Duodenal mucosa (tissue), 2 donors: ENCODE measurements around the gene GIGYF1.
A peak's percentile ranks its signal among the peaks of the same experiment; 100 is the strongest.
"Not testable (repeated sequence)": the region's sequence is repeated elsewhere in the genome, so short reads cannot be mapped to it uniquely, and the experiment has no call there.

Experiments used
- H3K27ac ChIP-seq: one replicate; pipeline ENCODE4 v1.7.0; 2013; ENCODE audit warnings: low read depth, low read length
- H3K27me3 ChIP-seq, 2 donors: one replicate each; pipeline ENCODE4 v1.7.0; 2013; ENCODE audit warnings: low read length in 2 of 2, control low read depth in 1 of 2; ENCODE audit not compliant: insufficient read depth in 2 of 2, control insufficient read depth in 1 of 2
- H3K36me3 ChIP-seq, 2 donors: one replicate each; pipeline ENCODE4 v1.7.0; 2013; ENCODE audit warnings: low read length in 2 of 2, control low read depth in 1 of 2; ENCODE audit not compliant: insufficient read depth in 2 of 2, control insufficient read depth in 1 of 2
- H3K4me1 ChIP-seq, 2 donors: one replicate each; pipeline ENCODE4 v1.7.0; 2013; ENCODE audit warnings: low read length in 2 of 2, control low read depth in 1 of 2; ENCODE audit not compliant: insufficient read depth in 2 of 2, control insufficient read depth in 1 of 2
- H3K4me3 ChIP-seq, 2 donors: one replicate each; pipeline ENCODE4 v1.7.0; 2013; ENCODE audit warnings: low read length in 2 of 2, low read depth in 1 of 2
- H3K9ac ChIP-seq, 2 donors: one replicate each; pipeline ENCODE4 v1.7.0; 2013; ENCODE audit warnings: low read length in 2 of 2, low read depth in 1 of 2
- H3K9me3 ChIP-seq, 2 donors: one replicate each; pipeline ENCODE4 v1.7.0; 2013; ENCODE audit warnings: low read length in 2 of 2, control low read depth in 1 of 2; ENCODE audit not compliant: control insufficient read depth in 1 of 2

GIGYF1 gene

GRCh38 chr7:100673302-100673941 lies 20.6 kb downstream of the GIGYF1 start, which contains the start of gene GNB2:
TSS of gene GNB2 (plus strand) at chr7:100673740. CDS start at chr7:100676266, 2,526 bp downstream.
- Histone ChIP-seq H3K9me3 (no peaks in the 10 kb centered on the region), H3K4me3 (peak within 1 kb of the TSS; percentile 85 to 91), H3K4me1 (peaks cover 5 to 10% of the 10 kb centered on the region in 2 donors), H3K27ac (peak within 1 kb of the TSS; percentile 98), H3K36me3 (peaks cover 12 to 21% of the 10 kb centered on the region in 2 donors), H3K9ac (peak within 1 kb of the TSS; percentile 80 to 91), H3K27me3 (no peaks in the 10 kb centered on the region)

GRCh38 chr7:100671353-100672327 lies 22.4 kb downstream of the GIGYF1 start:
- Histone ChIP-seq H3K27ac (no peak overlapping the region), H3K4me1 (peaks cover 4 to 5% of the 10 kb centered on the region in 2 donors), H3K9ac (no peak overlapping the region), H3K27me3 (no peaks in the 10 kb centered on the region), H3K4me3 (no peak overlapping the region), H3K9me3 (no peaks in the 10 kb centered on the region), H3K36me3 (peaks cover 0 to 4% of the 10 kb centered on the region in 2 donors)

- no peaks in the 10 kb centered on the region for H3K27me3 ChIP-seq
- H3K4me3 ChIP-seq = no peak overlapping the region
- no peak overlapping the region for H3K9ac ChIP-seq
- H3K36me3 ChIP-seq = no peaks in the 10 kb centered on the region
- no peak overlapping the region for H3K27ac ChIP-seq
- no peaks in the 10 kb centered on the region for H3K9me3 ChIP-seq
- H3K4me1 ChIP-seq = no peaks in the 10 kb centered on the region
Observed at GRCh38 chr7:100670074-100670473, 24.0 kb downstream of the GIGYF1 start.

GRCh38 chr7:100669106-100669505 lies 24.9 kb downstream of the GIGYF1 start:
- H3K36me3 ChIP-seq, H3K9ac ChIP-seq, H3K27ac ChIP-seq, H3K4me1 ChIP-seq, H3K9me3 ChIP-seq, H3K4me3 ChIP-seq, H3K27me3 ChIP-seq: not testable (repeated sequence)

- no peaks in the 10 kb centered on the region for H3K36me3 ChIP-seq
- H3K4me1 ChIP-seq = no peaks in the 10 kb centered on the region
- H3K9me3 ChIP-seq = no peaks in the 10 kb centered on the region
- H3K27ac ChIP-seq = no peak overlapping the region
- H3K4me3 ChIP-seq = no peak overlapping the region
- H3K27me3 ChIP-seq = no peaks in the 10 kb centered on the region
- no peak overlapping the region for H3K9ac ChIP-seq
Observed at GRCh38 chr7:100668069-100668449, 26.0 kb downstream of the GIGYF1 start.

- no peak overlapping the region for H3K9ac ChIP-seq
- H3K27ac ChIP-seq = no peak overlapping the region
- no peaks in the 10 kb centered on the region for H3K27me3 ChIP-seq
- no peaks in the 10 kb centered on the region for H3K4me1 ChIP-seq
- H3K9me3 ChIP-seq = no peaks in the 10 kb centered on the region
- no peaks in the 10 kb centered on the region for H3K36me3 ChIP-seq
- H3K4me3 ChIP-seq = no peak overlapping the region
Observed at GRCh38 chr7:100667331-100668068, 26.6 kb downstream of the GIGYF1 start.

- no peaks in the 10 kb centered on the region for H3K27me3 ChIP-seq
- H3K4me1 ChIP-seq = no peaks in the 10 kb centered on the region
- no peak overlapping the region for H3K9ac ChIP-seq
- H3K9me3 ChIP-seq = no peaks in the 10 kb centered on the region
- H3K27ac ChIP-seq = no peak overlapping the region
- no peaks in the 10 kb centered on the region for H3K36me3 ChIP-seq
- H3K4me3 ChIP-seq = no peak overlapping the region
Observed at GRCh38 chr7:100665168-100665726, 28.8 kb downstream of the GIGYF1 start.

- H3K4me1 ChIP-seq, H3K27ac ChIP-seq, H3K36me3 ChIP-seq, H3K9me3 ChIP-seq, H3K4me3 ChIP-seq, H3K27me3 ChIP-seq, H3K9ac ChIP-seq: not testable (repeated sequence)
Observed at GRCh38 chr7:100662194-100662776, 31.8 kb downstream of the GIGYF1 start.

- no peak within 1 kb of the TSS for H3K27ac ChIP-seq
- H3K4me1 ChIP-seq = no peaks in the 10 kb centered on the region
- H3K36me3 ChIP-seq = no peaks in the 10 kb centered on the region
- no peaks in the 10 kb centered on the region for H3K9me3 ChIP-seq
- H3K27me3 ChIP-seq = peaks cover 25 to 28% of the 10 kb centered on the region in 2 donors
- H3K4me3 ChIP-seq = no peak within 1 kb of the TSS
- no peak within 1 kb of the TSS for H3K9ac ChIP-seq
Observed at GRCh38 chr7:100655908-100656674, 38.0 kb downstream of the GIGYF1 start, which contains the start of gene ACTL6B. TSS of gene ACTL6B (minus strand) at chr7:100656448. CDS start at chr7:100656354, 94 bp downstream.
